Left ventricle myocardium inferior (tissue), 1 donor: ENCODE results near the gene AEBP1. TPM values are rescaled to one million over a fixed set of nuclear protein-coding genes. Genes with fewer than 3 reads are reported as not detected.

Experiments
- DNase-seq: peaks from one replicate; pipeline ENCODE4 v3.0.0-alpha.2; 2020
- H3K27ac ChIP-seq: fragments of 200-600 bp; replicated peaks from 2 replicates; pipeline ENCODE4 v1.8.0; 2021
- H3K27me3 ChIP-seq: fragments of 200-600 bp; 2 replicates; pipeline ENCODE4 v1.8.0; 2021; ENCODE audit warnings: low read depth
- H3K36me3 ChIP-seq: fragments of 200-600 bp; 2 replicates; pipeline ENCODE4 v1.8.0; 2021
- H3K4me1 ChIP-seq: fragments of 200-600 bp; 2 replicates; pipeline ENCODE4 v1.8.0; 2021
- H3K4me3 ChIP-seq: fragments of 200-600 bp; 2 replicates; pipeline ENCODE4 v1.8.0; 2021; ENCODE audit warnings: mild to moderate bottlenecking, moderate library complexity
- H3K9me3 ChIP-seq: fragments of 200-600 bp; replicated peaks from 2 replicates; pipeline ENCODE4 v1.8.0; 2021
- CTCF ChIP-seq: fragments of 200-600 bp; IDR thresholded peaks from 2 replicates; pipeline ENCODE4 v1.8.0; 2021; ENCODE audit warnings: antibody characterized with exemption, mild to moderate bottlenecking, borderline replicate concordance
- intact Hi-C: fragments of 100-400 bp; cut with micrococcal nuclease; formaldehyde crosslinking; loops from one replicate; pipeline ENCODE4 v1.11.0; 2022
- total RNA-seq: library from RNA; stranded (reverse); fragmentation: NEBNext Ultra II Directional; extraction: Animal tissue kit (Norgen Biotek cat#: 25700); gene quantifications from one replicate; pipeline ENCODE4 v1.2.1, GENCODE V29; 2021
- donor health status: DM: no; HTN: yes; CAD: no; lungs with severe emphysema.

AEBP1 gene
- total RNA-seq, 1 donor from 2014 or later, result 20.5 TPM

GRCh38 chr7:44065431-44066110 lies 38.6 kb upstream of the AEBP1 start, which contains the start of gene PGAM2:
TSS of gene PGAM2 (minus strand) at chr7:44065567. CDS start at chr7:44065529, 38 bp downstream.
- intact Hi-C loops, result no loop called here
- H3K27ac ChIP-seq, result peak within 1 kb of the TSS; percentile 89
- peaks cover 74% of the 10 kb centered on the region for H3K4me1 ChIP-seq
- H3K27me3 ChIP-seq, result no peaks in the 10 kb centered on the region
- H3K36me3 ChIP-seq, result peaks cover 15% of the 10 kb centered on the region
- H3K9me3 ChIP-seq, result no peaks in the 10 kb centered on the region
- DNase-seq, result peak; percentile 87
- H3K4me3 ChIP-seq, result peak within 1 kb of the TSS; percentile 74
- no peak for TF ChIP-seq CTCF

GRCh38 chr7:44066111-44066460 lies 38.1 kb upstream of the AEBP1 start:
- no peaks in the 10 kb centered on the region for H3K9me3 ChIP-seq
- no peak for DNase-seq
- intact Hi-C loops, result no loop called here
- peak overlapping the region; percentile 89 for H3K27ac ChIP-seq
- peaks cover 74% of the 10 kb centered on the region for H3K4me1 ChIP-seq
- no peaks in the 10 kb centered on the region for H3K27me3 ChIP-seq
- peaks cover 10% of the 10 kb centered on the region for H3K36me3 ChIP-seq
- TF ChIP-seq CTCF, result no peak
- H3K4me3 ChIP-seq, result peak overlapping the region; percentile 74

GRCh38 chr7:44066494-44067063 lies 37.6 kb upstream of the AEBP1 start:
- no peak for DNase-seq
- Histone ChIP-seq H3K4me1 (peaks cover 75% of the 10 kb centered on the region), H3K4me3 (no peak overlapping the region), H3K36me3 (peaks cover 5% of the 10 kb centered on the region), H3K27ac (peak overlapping the region; percentile 89), H3K27me3 (no peaks in the 10 kb centered on the region), H3K9me3 (no peaks in the 10 kb centered on the region)
- TF ChIP-seq CTCF, result no peak
- intact Hi-C loops, result no loop called here

GRCh38 chr7:44067064-44067951 lies 36.8 kb upstream of the AEBP1 start:
- Histone ChIP-seq H3K4me1 (peaks cover 75% of the 10 kb centered on the region), H3K9me3 (no peaks in the 10 kb centered on the region), H3K27me3 (no peaks in the 10 kb centered on the region), H3K27ac (peak overlapping the region; percentile 5), H3K36me3 (no peaks in the 10 kb centered on the region), H3K4me3 (no peak overlapping the region)
- intact Hi-C loops, result no loop called here
- no peak for TF ChIP-seq CTCF
- DNase-seq, result no peak

GRCh38 chr7:44068054-44068453 lies 36.1 kb upstream of the AEBP1 start:
- intact Hi-C loops, result no loop called here
- TF ChIP-seq CTCF, result no peak
- Histone ChIP-seq H3K36me3 (peaks cover under 1% of the 10 kb centered on the region), H3K4me3 (no peak overlapping the region), H3K4me1 (peaks cover 75% of the 10 kb centered on the region), H3K27ac (no peak overlapping the region), H3K27me3 (no peaks in the 10 kb centered on the region), H3K9me3 (no peaks in the 10 kb centered on the region)
- no peak for DNase-seq
